Measurements from ENCODE around the gene TIAM2. TPM values are rescaled to one million over a fixed set of nuclear protein-coding genes. Genes with fewer than 3 reads are reported as not detected.
"Not testable (repeated sequence)": the region's sequence is repeated elsewhere in the genome, so short reads cannot be mapped to it uniquely, and the experiment has no call there.

The TIAM2 gene
- total RNA-seq, 3 donors from 2014 or later (not counting 1 experiment from before 2014, with no cell fraction given): 6.5 to 11.1 (median 8.7) TPM

DNA sequence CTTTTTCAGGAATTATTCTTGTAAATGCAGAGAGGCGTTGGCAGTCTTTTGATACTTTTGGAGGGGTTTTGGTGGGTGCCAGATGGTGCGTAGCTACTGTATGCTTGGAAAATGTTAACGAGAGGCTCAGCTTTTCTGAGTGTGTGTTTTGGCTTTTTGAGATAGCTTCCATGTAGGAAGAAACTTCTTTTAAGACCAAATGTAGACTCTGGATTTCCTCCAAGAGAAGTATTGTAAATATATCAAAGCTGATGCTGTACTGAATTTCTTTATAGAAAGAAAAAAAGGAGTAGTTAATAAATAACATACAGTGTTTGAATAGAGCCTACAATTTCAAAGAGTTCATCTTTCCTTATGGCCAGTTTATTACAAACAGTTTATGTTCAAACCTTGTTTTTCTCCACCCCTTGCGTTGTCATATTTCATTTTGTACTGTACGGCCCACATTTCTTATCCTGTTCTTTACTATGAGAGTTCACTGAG lies 16.7 kb downstream of the TIAM2 start:
- Mint-ChIP-seq H3K4me1 (no peaks in the 10 kb centered on the region), H3K27ac (no peak overlapping the region), H3K36me3 (no peaks in the 10 kb centered on the region), H3K9me3 (no peaks in the 10 kb centered on the region), H3K27me3 (ENCODE audit: low read depth in 2 of 2) (peaks cover 0 to 7% of the 10 kb centered on the region in 2 donors), H3K4me3 (no peak overlapping the region)
- Histone ChIP-seq H3K4me1 (ENCODE audit: control insufficient read depth, insufficient read depth, low read length) (no peaks in the 10 kb centered on the region), H3K27ac (ENCODE audit: low read length) (no peak overlapping the region), H3K36me3 (ENCODE audit: control insufficient read depth, insufficient read depth, low read length) (no peaks in the 10 kb centered on the region), H3K4me3 (ENCODE audit: low read length) (no peak overlapping the region), H3K27me3 (ENCODE audit: control insufficient read depth, insufficient read depth, low read length) (no peaks in the 10 kb centered on the region), H3K9me3 (ENCODE audit: control insufficient read depth, insufficient read depth, low read length) (no peaks in the 10 kb centered on the region)
- intact Hi-C loops (cut with micrococcal nuclease): no loop called here
- DNase-seq: no peak
- ATAC-seq: no peak
- 95% methylated on average over 5 of the region's 5 CpGs for WGBS (ENCODE audit: insufficient coverage)
- TF ChIP-seq, protein P1, sequence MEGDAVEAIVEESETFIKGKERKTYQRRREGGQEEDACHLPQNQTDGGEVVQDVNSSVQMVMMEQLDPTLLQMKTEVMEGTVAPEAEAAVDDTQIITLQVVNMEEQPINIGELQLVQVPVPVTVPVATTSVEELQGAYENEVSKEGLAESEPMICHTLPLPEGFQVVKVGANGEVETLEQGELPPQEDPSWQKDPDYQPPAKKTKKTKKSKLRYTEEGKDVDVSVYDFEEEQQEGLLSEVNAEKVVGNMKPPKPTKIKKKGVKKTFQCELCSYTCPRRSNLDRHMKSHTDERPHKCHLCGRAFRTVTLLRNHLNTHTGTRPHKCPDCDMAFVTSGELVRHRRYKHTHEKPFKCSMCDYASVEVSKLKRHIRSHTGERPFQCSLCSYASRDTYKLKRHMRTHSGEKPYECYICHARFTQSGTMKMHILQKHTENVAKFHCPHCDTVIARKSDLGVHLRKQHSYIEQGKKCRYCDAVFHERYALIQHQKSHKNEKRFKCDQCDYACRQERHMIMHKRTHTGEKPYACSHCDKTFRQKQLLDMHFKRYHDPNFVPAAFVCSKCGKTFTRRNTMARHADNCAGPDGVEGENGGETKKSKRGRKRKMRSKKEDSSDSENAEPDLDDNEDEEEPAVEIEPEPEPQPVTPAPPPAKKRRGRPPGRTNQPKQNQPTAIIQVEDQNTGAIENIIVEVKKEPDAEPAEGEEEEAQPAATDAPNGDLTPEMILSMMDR (IDR thresholded peaks at IDR 0.05): no peak

DNA sequence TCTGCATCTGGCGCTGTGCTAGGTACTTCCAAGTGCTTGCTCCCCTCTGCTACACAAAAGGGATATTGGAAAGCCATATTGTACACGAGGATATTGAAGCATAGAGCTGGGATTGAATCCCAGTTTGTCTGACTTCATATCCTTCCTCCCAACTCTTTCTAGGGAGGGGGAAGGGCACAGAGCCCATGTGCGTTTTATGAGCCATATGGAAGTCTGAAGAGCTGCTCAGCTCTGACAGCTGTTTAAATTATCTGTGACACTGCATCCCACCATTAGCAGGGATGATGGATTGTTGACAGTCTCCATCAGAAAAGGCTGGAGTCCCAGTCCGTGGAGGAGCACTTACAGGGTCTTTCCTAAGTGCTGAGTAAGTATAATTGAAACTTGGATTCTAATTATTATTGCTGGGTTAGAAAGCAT lies 18.4 kb downstream of the TIAM2 start:
- H3K9me3 Mint-ChIP-seq: no peaks in the 10 kb centered on the region
- WGBS (ENCODE audit: insufficient coverage): 78% methylated on average over 3 of the region's 4 CpGs
- Histone ChIP-seq H3K36me3 (ENCODE audit: control insufficient read depth, insufficient read depth, low read length) (no peaks in the 10 kb centered on the region), H3K4me3 (ENCODE audit: low read length) (no peak overlapping the region), H3K27me3 (ENCODE audit: control insufficient read depth, insufficient read depth, low read length) (no peaks in the 10 kb centered on the region), H3K9me3 (ENCODE audit: control insufficient read depth, insufficient read depth, low read length) (no peaks in the 10 kb centered on the region), H3K4me1 (ENCODE audit: control insufficient read depth, insufficient read depth, low read length) (no peaks in the 10 kb centered on the region), H3K27ac (ENCODE audit: low read length) (no peak overlapping the region)
- H3K27me3 Mint-ChIP-seq (ENCODE audit: low read depth in 2 of 2): peaks cover 0 to 9% of the 10 kb centered on the region in 2 donors
- no peak for DNase-seq
- no peaks in the 10 kb centered on the region for H3K4me1 Mint-ChIP-seq
- no peaks in the 10 kb centered on the region for H3K36me3 Mint-ChIP-seq
- ATAC-seq: no peak
- no peak overlapping the region for H3K27ac Mint-ChIP-seq
- intact Hi-C loops (cut with micrococcal nuclease): no loop called here
- TF ChIP-seq, protein P1 (IDR thresholded peaks at IDR 0.05): no peak
- H3K4me3 Mint-ChIP-seq: no peak overlapping the region

DNA sequence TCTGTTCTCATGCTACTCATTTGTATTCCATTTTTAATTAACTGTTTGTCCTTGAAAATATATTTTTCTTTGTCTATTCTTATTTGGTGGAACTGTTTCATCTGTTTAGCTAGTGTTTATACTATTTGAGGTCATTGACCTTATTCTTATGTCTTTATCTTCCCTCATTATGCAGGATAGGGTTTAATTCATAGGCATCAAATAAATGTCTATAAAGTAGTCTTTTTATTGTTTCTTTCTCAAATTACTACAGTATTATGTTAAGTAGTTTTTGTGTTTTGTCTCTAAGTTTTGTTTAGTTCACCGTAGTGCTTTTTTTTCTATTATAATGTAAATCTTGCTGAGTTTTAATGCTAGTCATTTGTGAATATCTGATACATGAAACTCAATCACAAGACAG lies 19.0 kb downstream of the TIAM2 start:
- Histone ChIP-seq H3K4me1 (ENCODE audit: control insufficient read depth, insufficient read depth, low read length) (no peaks in the 10 kb centered on the region), H3K36me3 (ENCODE audit: control insufficient read depth, insufficient read depth, low read length) (no peaks in the 10 kb centered on the region), H3K9me3 (ENCODE audit: control insufficient read depth, insufficient read depth, low read length) (no peaks in the 10 kb centered on the region), H3K4me3 (ENCODE audit: low read length) (no peak overlapping the region), H3K27me3 (ENCODE audit: control insufficient read depth, insufficient read depth, low read length) (no peaks in the 10 kb centered on the region), H3K27ac (ENCODE audit: low read length) (no peak overlapping the region)
- Mint-ChIP-seq H3K27me3 (ENCODE audit: low read depth in 2 of 2) (peaks cover 0 to 7% of the 10 kb centered on the region in 2 donors), H3K36me3 (no peaks in the 10 kb centered on the region), H3K4me3 (no peak overlapping the region), H3K4me1 (no peaks in the 10 kb centered on the region), H3K27ac (no peak overlapping the region), H3K9me3 (no peaks in the 10 kb centered on the region)
- no CpG with 5 or more reads among the region's 1 CpG for WGBS (ENCODE audit: insufficient coverage)
- DNase-seq (no peak), ATAC-seq (no peak)
- TF ChIP-seq, protein P1 (IDR thresholded peaks at IDR 0.05): no peak
- intact Hi-C loops (cut with micrococcal nuclease): no loop called here

DNA sequence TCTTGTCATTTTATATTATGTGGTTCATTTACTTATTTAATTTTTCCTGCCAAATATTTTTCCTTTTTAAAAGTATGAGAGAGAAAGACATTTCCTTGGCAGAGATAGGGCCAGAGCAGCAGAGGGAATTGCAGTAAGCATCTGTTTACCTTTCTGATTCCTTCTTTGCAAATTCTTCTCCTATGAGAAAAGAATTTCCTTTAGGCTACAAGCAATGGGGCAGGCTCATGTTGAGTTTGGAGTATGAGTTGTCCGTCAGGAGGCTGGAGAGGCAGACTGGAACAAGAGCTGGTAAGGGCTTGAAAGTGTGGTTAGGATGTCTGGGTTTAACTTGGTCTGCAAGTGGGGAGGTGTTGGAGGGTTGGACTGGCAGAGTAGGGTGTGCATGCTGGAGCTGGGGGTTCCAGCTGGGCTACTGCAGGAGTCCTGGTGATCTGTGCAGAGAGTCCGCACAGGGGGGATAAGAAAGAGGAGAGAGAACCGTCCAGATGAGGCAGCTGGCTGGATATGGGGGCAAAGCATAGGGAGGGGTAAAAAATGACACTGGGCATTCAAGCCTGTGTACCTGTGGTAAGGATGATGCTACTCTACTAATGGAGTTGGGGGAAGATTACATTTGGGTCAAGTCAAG lies 19.7 kb downstream of the TIAM2 start:
- H3K9me3 Mint-ChIP-seq: no peaks in the 10 kb centered on the region
- Histone ChIP-seq H3K27ac (ENCODE audit: low read length) (no peak overlapping the region), H3K4me3 (ENCODE audit: low read length) (no peak overlapping the region), H3K9me3 (ENCODE audit: control insufficient read depth, insufficient read depth, low read length) (no peaks in the 10 kb centered on the region), H3K4me1 (ENCODE audit: control insufficient read depth, insufficient read depth, low read length) (no peaks in the 10 kb centered on the region), H3K36me3 (ENCODE audit: control insufficient read depth, insufficient read depth, low read length) (no peaks in the 10 kb centered on the region), H3K27me3 (ENCODE audit: control insufficient read depth, insufficient read depth, low read length) (no peaks in the 10 kb centered on the region)
- intact Hi-C loops (cut with micrococcal nuclease): no loop called here
- WGBS (ENCODE audit: insufficient coverage): 92% methylated on average over 3 of the region's 3 CpGs
- no peak overlapping the region for H3K4me3 Mint-ChIP-seq
- H3K4me1 Mint-ChIP-seq: no peaks in the 10 kb centered on the region
- no peaks in the 10 kb centered on the region for H3K36me3 Mint-ChIP-seq
- peaks cover 0 to 7% of the 10 kb centered on the region in 2 donors for H3K27me3 Mint-ChIP-seq (ENCODE audit: low read depth in 2 of 2)
- TF ChIP-seq, protein P1 (IDR thresholded peaks at IDR 0.05): no peak
- H3K27ac Mint-ChIP-seq: no peak overlapping the region
- ATAC-seq: no peak
- DNase-seq: no peak

DNA sequence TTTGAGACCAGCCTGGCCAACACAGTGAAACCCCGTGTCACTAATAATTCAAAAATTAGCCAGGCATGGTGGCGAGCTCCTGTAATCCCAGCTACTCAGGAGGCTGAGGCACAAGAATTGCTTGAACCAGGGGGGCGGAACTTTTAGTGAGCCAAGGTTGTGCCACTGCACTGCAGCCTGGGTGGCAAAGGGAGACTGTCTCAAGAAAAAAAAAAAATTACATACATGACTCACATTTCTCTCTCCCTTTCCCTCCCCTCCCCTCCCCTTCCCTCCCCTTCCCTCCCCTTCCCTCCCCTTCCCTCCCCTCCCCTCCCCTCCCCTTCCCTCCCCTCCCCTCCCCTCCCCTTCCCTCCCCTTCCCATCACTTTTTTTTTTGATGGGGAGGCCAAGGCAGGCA lies 23.3 kb downstream of the TIAM2 start:
- H3K36me3 ChIP-seq (ENCODE audit: control insufficient read depth, insufficient read depth, low read length); H3K4me3 Mint-ChIP-seq; H3K27ac Mint-ChIP-seq; intact Hi-C loops (cut with micrococcal nuclease); H3K9me3 Mint-ChIP-seq; H3K27me3 ChIP-seq (ENCODE audit: control insufficient read depth, insufficient read depth, low read length); H3K4me3 ChIP-seq (ENCODE audit: low read length); DNase-seq; H3K36me3 Mint-ChIP-seq; H3K27ac ChIP-seq (ENCODE audit: low read length); H3K4me1 Mint-ChIP-seq; H3K27me3 Mint-ChIP-seq (ENCODE audit: low read depth in 2 of 2); H3K4me1 ChIP-seq (ENCODE audit: control insufficient read depth, insufficient read depth, low read length); H3K9me3 ChIP-seq (ENCODE audit: control insufficient read depth, insufficient read depth, low read length); ATAC-seq: not testable (repeated sequence)
- 98% methylated on average over 3 of the region's 3 CpGs for WGBS (ENCODE audit: insufficient coverage)
